22Rv1 (cell line): ENCODE measurements around the gene MLN.

Experiments used
- CTCF ChIP-seq: fragments of 450-650 bp; IDR thresholded peaks from 2 replicates; pipeline ENCODE4 v1.5.1; 2017; ENCODE audit warnings: mild to moderate bottlenecking
- ZFX ChIP-seq: fragments of 450-650 bp; IDR thresholded peaks from 2 replicates; pipeline ENCODE4 v1.6.1; 2017; ENCODE audit warnings: antibody characterized with exemption, borderline replicate concordance

- TF ChIP-seq CTCF (no peak), ZFX (no peak)
Measured at GRCh38 chr6:33853026-33853425, 49.2 kb upstream of the MLN start.
